MCF 10A (cell line): ENCODE data around the gene AKAP12. TPM values are rescaled to one million over a fixed set of nuclear protein-coding genes. Genes with fewer than 3 reads are reported as not detected.

Experiments used
- BruUV-seq: library from RNA; stranded (reverse); fragments of 400-500 nt; replicated peaks from 2 replicates; lab custom pipeline; 2021; lab: Mats Ljungman, UMichigan
- CTCF ChIA-PET: fragments of 300-600 bp; sonication (Branson Sonifier 250); formaldehyde crosslinking; extraction: SDS; loops from one replicate; lab custom pipeline; 2021; ENCODE audit warnings: antibody characterized with exemption, inconsistent platforms; lab: Yijun Ruan, JAX
- POLR2A ChIA-PET: fragments of 300-600, 350-650 bp; sonication (Branson Sonifier 250); formaldehyde crosslinking; extraction: SDS; loops from one replicate; lab custom pipeline; 2020; ENCODE audit warnings: antibody characterized with exemption, inconsistent platforms; lab: Yijun Ruan, JAX
- DNase-seq: peaks from one replicate; pipeline ENCODE4 v3.0.0-alpha.2; 2018; ENCODE audit not compliant: unreplicated experiment
- H3K27ac Mint-ChIP-seq: one replicate; pipeline ENCODE4 v1.8.0; 2022; ENCODE audit warnings: mild to moderate bottlenecking, low read depth, mixed read lengths; ENCODE audit not compliant: unreplicated experiment
- H3K27me3 Mint-ChIP-seq: one replicate; pipeline ENCODE4 v1.8.0; 2022; ENCODE audit warnings: mixed read lengths; ENCODE audit not compliant: insufficient read depth, unreplicated experiment
- H3K36me3 Mint-ChIP-seq: one replicate; pipeline ENCODE4 v1.8.0; 2022; ENCODE audit warnings: mild to moderate bottlenecking, moderate library complexity, mixed read lengths; ENCODE audit not compliant: insufficient read depth, unreplicated experiment
- H3K4me1 Mint-ChIP-seq: one replicate; pipeline ENCODE4 v1.8.0; 2022; ENCODE audit warnings: mixed read lengths; ENCODE audit not compliant: insufficient read depth, unreplicated experiment
- H3K4me3 Mint-ChIP-seq: one replicate; pipeline ENCODE4 v1.8.0; 2022; ENCODE audit warnings: mild to moderate bottlenecking, moderate library complexity, mixed read lengths; ENCODE audit not compliant: unreplicated experiment
- H3K9me3 Mint-ChIP-seq: one replicate; pipeline ENCODE4 v1.8.0; 2022; ENCODE audit warnings: mixed read lengths; ENCODE audit not compliant: unreplicated experiment
- intact Hi-C: fragments of 100-400 bp; cut with micrococcal nuclease; formaldehyde crosslinking; loops from 2 replicates; pipeline ENCODE4 v1.14.1; 2022
- total RNA-seq: library from RNA; stranded (reverse); gene quantifications from 2 replicates; pipeline ENCODE4 v1.2.3, GENCODE V29; 2022
- TF ChIP-seq, protein P1 (sequence below): fragments of 200-600 bp; IDR thresholded peaks from one replicate; pipeline ENCODE4 v1.8.0; 2022; ENCODE audit warnings: antibody characterized with exemption, mild to moderate bottlenecking; ENCODE audit not compliant: unreplicated experiment

AKAP12 gene
- total RNA-seq, 1 experiment from 2014 or later = 0.63 TPM

- H3K27me3 Mint-ChIP-seq = peaks cover 27% of the 10 kb centered on the region
- no TSS peak for BruUV-seq
- H3K27ac Mint-ChIP-seq = no peak overlapping the region
- DNase-seq = no peak
- no peaks in the 10 kb centered on the region for H3K9me3 Mint-ChIP-seq
- H3K4me1 Mint-ChIP-seq = no peaks in the 10 kb centered on the region
- no peak overlapping the region for H3K4me3 Mint-ChIP-seq
- intact Hi-C loops = no loop called here
- ChIA-PET POLR2A (no interaction called here), CTCF (interaction anchor here (0.6 to 1.0 kb wide), 3 partner anchors 12 to 275 kb away, joined by 3 to 4 read pairs (median 3); no protein-coding TSS in a partner anchor)
- no peaks in the 10 kb centered on the region for H3K36me3 Mint-ChIP-seq
- TF ChIP-seq, protein P1, sequence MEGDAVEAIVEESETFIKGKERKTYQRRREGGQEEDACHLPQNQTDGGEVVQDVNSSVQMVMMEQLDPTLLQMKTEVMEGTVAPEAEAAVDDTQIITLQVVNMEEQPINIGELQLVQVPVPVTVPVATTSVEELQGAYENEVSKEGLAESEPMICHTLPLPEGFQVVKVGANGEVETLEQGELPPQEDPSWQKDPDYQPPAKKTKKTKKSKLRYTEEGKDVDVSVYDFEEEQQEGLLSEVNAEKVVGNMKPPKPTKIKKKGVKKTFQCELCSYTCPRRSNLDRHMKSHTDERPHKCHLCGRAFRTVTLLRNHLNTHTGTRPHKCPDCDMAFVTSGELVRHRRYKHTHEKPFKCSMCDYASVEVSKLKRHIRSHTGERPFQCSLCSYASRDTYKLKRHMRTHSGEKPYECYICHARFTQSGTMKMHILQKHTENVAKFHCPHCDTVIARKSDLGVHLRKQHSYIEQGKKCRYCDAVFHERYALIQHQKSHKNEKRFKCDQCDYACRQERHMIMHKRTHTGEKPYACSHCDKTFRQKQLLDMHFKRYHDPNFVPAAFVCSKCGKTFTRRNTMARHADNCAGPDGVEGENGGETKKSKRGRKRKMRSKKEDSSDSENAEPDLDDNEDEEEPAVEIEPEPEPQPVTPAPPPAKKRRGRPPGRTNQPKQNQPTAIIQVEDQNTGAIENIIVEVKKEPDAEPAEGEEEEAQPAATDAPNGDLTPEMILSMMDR = no peak
Observed at GRCh38 chr6:151288712-151289398, 49.1 kb downstream of the AKAP12 start.

DNA sequence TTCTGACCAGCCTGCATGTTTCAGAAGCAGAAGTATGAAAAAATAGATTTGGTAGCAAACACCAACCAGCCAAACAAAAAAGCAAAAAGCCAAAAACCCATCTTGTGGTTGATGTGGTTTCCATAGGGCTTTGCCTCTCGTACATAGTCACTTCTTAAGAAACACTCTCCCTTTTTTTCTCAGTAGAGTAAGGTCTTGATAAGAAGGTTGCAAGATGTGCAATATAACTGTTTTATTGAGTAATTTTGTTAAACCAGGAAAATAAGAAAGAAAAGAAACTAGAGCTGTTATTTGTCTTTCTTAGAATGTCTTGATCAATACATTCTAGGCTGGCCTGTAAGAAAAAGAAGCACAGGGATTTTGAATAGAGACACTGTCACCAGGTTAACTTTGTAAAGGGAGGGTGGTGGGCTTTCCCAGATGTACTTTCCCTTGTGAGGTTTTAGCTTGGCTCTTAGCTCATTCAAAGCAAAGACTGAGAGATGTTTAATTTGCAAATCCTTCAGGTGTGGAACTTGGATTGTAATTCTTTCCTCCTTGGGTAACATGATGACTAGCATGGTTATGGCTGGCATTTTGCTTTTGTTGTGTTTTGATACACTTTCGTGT is 49.7 kb downstream of the AKAP12 start:
- CTCF ChIA-PET = interaction anchor here (0.5 to 1.0 kb wide), 4 partner anchors 13 to 650 kb away, joined by 3 read pairs; no protein-coding TSS in a partner anchor
- Mint-ChIP-seq H3K27me3 (peaks cover 33% of the 10 kb centered on the region), H3K9me3 (no peaks in the 10 kb centered on the region), H3K27ac (no peak overlapping the region), H3K4me3 (no peak overlapping the region), H3K4me1 (no peaks in the 10 kb centered on the region), H3K36me3 (no peaks in the 10 kb centered on the region)
- BruUV-seq = no TSS peak
- DNase-seq = no peak
- intact Hi-C loops = no loop called here
- POLR2A ChIA-PET = no interaction called here
- TF ChIP-seq, protein P1 = no peak

DNA sequence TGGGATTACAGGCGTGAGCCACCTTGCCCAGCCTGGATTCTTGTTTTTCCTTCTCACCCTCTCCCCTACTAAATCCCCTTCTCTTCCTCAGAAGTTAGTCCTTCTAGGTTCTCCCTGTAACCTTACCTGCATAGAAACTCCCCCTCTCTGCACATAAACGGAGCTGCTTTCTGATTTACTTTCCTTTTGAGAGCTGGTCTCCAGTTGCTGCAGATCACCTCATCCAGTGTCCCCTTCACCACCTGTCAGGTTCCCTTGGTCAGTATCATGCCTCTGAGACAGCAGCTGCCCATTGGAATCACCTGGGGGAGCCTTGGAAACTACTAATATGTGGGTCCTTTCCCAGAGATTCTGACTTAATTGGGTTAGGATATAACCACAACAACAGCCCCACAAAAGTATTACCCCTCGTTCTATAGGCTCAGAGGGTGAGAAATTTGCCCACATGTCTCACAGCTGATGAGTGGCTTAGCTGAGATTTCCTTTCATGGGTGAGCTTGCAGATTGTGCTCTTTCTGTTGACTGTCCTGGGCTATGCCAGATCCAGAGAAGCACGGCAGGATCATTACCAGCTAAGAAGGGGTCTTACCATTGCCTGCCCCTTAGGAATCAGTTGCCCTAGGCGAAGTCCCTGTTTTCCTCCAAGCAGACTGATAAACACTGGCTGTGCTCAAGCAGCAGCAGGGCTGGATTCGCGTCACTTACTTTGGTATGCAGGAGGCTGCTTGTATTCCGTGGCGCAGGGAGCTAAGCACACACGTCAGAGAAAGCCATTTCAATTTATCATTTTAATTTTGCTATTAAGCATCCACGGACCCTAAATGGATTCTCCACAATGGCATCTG is 51.3 kb downstream of the AKAP12 start:
- DNase-seq = no peak
- Mint-ChIP-seq H3K9me3 (no peaks in the 10 kb centered on the region), H3K4me3 (no peak overlapping the region), H3K4me1 (no peaks in the 10 kb centered on the region), H3K27me3 (peaks cover 33% of the 10 kb centered on the region), H3K27ac (no peak overlapping the region), H3K36me3 (no peaks in the 10 kb centered on the region)
- intact Hi-C loops = no loop called here
- BruUV-seq = no TSS peak
- ChIA-PET POLR2A (no interaction called here), CTCF (interaction anchor here (1.3 kb wide), 2 partner anchors 33 to 277 kb away, joined by 4 read pairs; no protein-coding TSS in a partner anchor)
- TF ChIP-seq, protein P1 = no peak

DNA sequence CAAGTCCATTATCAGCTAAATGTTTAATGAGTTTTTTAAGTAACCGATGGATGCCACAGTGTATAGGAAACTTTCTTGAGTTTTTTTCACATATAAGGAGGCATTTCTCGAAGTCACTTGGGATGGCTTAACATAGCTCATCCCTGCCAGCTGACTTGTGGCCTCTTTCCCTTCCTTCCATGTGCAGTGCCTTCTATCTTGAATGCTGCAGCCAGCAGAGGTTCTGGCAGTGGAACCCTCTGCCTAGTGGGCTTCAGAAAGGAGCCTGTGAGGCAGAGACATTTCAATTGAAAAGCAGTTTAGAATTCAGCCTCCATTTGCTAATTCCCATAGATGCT is 51.9 kb downstream of the AKAP12 start:
- H3K27me3 Mint-ChIP-seq = peaks cover 33% of the 10 kb centered on the region
- CTCF ChIA-PET = interaction anchor here (1.3 kb wide), 2 partner anchors 32 to 277 kb away, joined by 4 read pairs; no protein-coding TSS in a partner anchor
- H3K36me3 Mint-ChIP-seq = no peaks in the 10 kb centered on the region
- POLR2A ChIA-PET = no interaction called here
- TF ChIP-seq, protein P1 = no peak
- H3K27ac Mint-ChIP-seq = no peak overlapping the region
- no peak overlapping the region for H3K4me3 Mint-ChIP-seq
- BruUV-seq = no TSS peak
- intact Hi-C loops = no loop called here
- H3K4me1 Mint-ChIP-seq = no peaks in the 10 kb centered on the region
- no peak for DNase-seq
- H3K9me3 Mint-ChIP-seq = no peaks in the 10 kb centered on the region
